Naive B cell (primary cell): Measurements from ENCODE around the gene PTPRK. TPM values are rescaled to one million over a fixed set of nuclear protein-coding genes. Genes with fewer than 3 reads are reported as not detected.
A peak's percentile ranks its signal among the peaks of the same experiment; 100 is the strongest.

Experiments used
- ATAC-seq, 2 donors: fragments of 150-1000 bp; cut with Tn5 transposase; 2 replicates each; pipeline ENCODE4 v1.10.0; 2021; ENCODE audit warnings: low read depth in 2 of 2, mild to moderate bottlenecking in 2 of 2, moderate library complexity in 2 of 2
- DNase-seq: peaks from one replicate; pipeline ENCODE4 v3.0.0; 2022
- H3K27ac Mint-ChIP-seq, 6 donors: one replicate each; pipeline ENCODE4 v1.8.0; 2020 to 2022; ENCODE audit warnings: mild to moderate bottlenecking in 6 of 6, mixed read lengths in 6 of 6, moderate library complexity in 5 of 6, inconsistent platforms in 2 of 6
- H3K27me3 Mint-ChIP-seq, 3 donors: one replicate each; pipeline ENCODE4 v1.8.0; 2021 to 2022; ENCODE audit warnings: mixed read lengths in 3 of 3, mild to moderate bottlenecking in 1 of 3
- H3K36me3 Mint-ChIP-seq, 2 donors: one replicate each; pipeline ENCODE4 v1.8.0; 2020 to 2022; ENCODE audit warnings: mixed read lengths in 2 of 2, inconsistent platforms in 1 of 2, mild to moderate bottlenecking in 1 of 2
- H3K4me1 Mint-ChIP-seq, 3 donors: one replicate each; pipeline ENCODE4 v1.8.0; 2020 to 2022; ENCODE audit warnings: mixed read lengths in 3 of 3, inconsistent platforms in 1 of 3, mild to moderate bottlenecking in 1 of 3, moderate library complexity in 1 of 3
- H3K4me3 Mint-ChIP-seq, 8 donors: one replicate each; pipeline ENCODE4 v1.8.0; 2020 to 2022; ENCODE audit warnings: mild to moderate bottlenecking in 8 of 8, mixed read lengths in 8 of 8, moderate library complexity in 8 of 8, inconsistent platforms in 2 of 8
- H3K9me3 Mint-ChIP-seq, 7 donors: one replicate each; pipeline ENCODE4 v1.8.0; 2020 to 2022; ENCODE audit warnings: mixed read lengths in 7 of 7, mild to moderate bottlenecking in 5 of 7, inconsistent platforms in 2 of 7, moderate library complexity in 1 of 7
- polyA plus RNA-seq, 6 donors: library from polyadenylated mRNA; unstranded; fragments of 300-500 nt; fragmentation: Illumina TruSeq; gene quantifications; one replicate each; pipeline ENCODE4 v1.2.3, GENCODE V29; 2021; ENCODE audit warnings: low read depth in 6 of 6

PTPRK gene
- polyA plus RNA-seq, 6 donors from 2014 or later = 27.6 to 43.4 (median 34.3) TPM

- H3K9me3 Mint-ChIP-seq = no peaks in the 10 kb centered on the region
- H3K4me3 Mint-ChIP-seq = no peak overlapping the region
- H3K27me3 Mint-ChIP-seq = no peaks in the 10 kb centered on the region
- peaks cover 10 to 37% of the 10 kb centered on the region in 2 donors for H3K36me3 Mint-ChIP-seq
- no peak overlapping the region for H3K27ac Mint-ChIP-seq
- DNase-seq (no peak), ATAC-seq (no peak)
- H3K4me1 Mint-ChIP-seq = no peaks in the 10 kb centered on the region
Measured at GRCh38 chr6:128062882-128063603, 457.4 kb downstream of the PTPRK start.

GRCh38 chr6:128057946-128058345, 462.5 kb downstream of the PTPRK start:
- no peak for DNase-seq
- Mint-ChIP-seq H3K27me3 (no peaks in the 10 kb centered on the region), H3K4me3 (no peak overlapping the region), H3K36me3 (peaks cover 28 to 46% of the 10 kb centered on the region in 2 donors), H3K27ac (no peak overlapping the region), H3K4me1 (no peaks in the 10 kb centered on the region), H3K9me3 (peaks cover 0 to 5% (median 0%) of the 10 kb centered on the region in 7 donors)
- ATAC-seq = no peak

GRCh38 chr6:128057541-128057940, 462.9 kb downstream of the PTPRK start:
- Mint-ChIP-seq H3K4me3 (no peak overlapping the region), H3K9me3 (peaks cover 0 to 5% (median 0%) of the 10 kb centered on the region in 7 donors), H3K27ac (no peak overlapping the region), H3K27me3 (no peaks in the 10 kb centered on the region), H3K36me3 (peaks cover 31 to 46% of the 10 kb centered on the region in 2 donors), H3K4me1 (no peaks in the 10 kb centered on the region)
- DNase-seq (no peak), ATAC-seq (no peak)

GRCh38 chr6:128053109-128053508, 467.3 kb downstream of the PTPRK start:
- H3K4me3 Mint-ChIP-seq = no peak overlapping the region
- H3K27me3 Mint-ChIP-seq = no peaks in the 10 kb centered on the region
- DNase-seq (no peak), ATAC-seq (no peak)
- peaks cover 30 to 38% of the 10 kb centered on the region in 2 donors for H3K36me3 Mint-ChIP-seq
- H3K9me3 Mint-ChIP-seq = peaks cover 0 to 5% (median 0%) of the 10 kb centered on the region in 7 donors
- peak overlapping the region in 1 of 6 donors; percentile 26 for H3K27ac Mint-ChIP-seq
- H3K4me1 Mint-ChIP-seq = no peaks in the 10 kb centered on the region

GRCh38 chr6:128047989-128048388, 472.4 kb downstream of the PTPRK start:
- ATAC-seq = no peak
- Mint-ChIP-seq H3K27me3 (no peaks in the 10 kb centered on the region), H3K36me3 (peaks cover 16 to 21% of the 10 kb centered on the region in 2 donors), H3K4me3 (no peak overlapping the region), H3K9me3 (peaks cover 0 to 2% (median 0%) of the 10 kb centered on the region in 7 donors), H3K27ac (no peak overlapping the region), H3K4me1 (peaks cover 0 to 5% (median 0%) of the 10 kb centered on the region in 3 donors)
- DNase-seq = no peak

- peaks cover 2 to 16% of the 10 kb centered on the region in 2 donors for H3K36me3 Mint-ChIP-seq
- ATAC-seq (no peak), DNase-seq (no peak)
- no peaks in the 10 kb centered on the region for H3K27me3 Mint-ChIP-seq
- H3K27ac Mint-ChIP-seq = peak overlapping the region in 1 of 6 donors; percentile 65
- H3K9me3 Mint-ChIP-seq = peaks cover 0 to 2% (median 0%) of the 10 kb centered on the region in 7 donors
- H3K4me1 Mint-ChIP-seq = peaks cover 0 to 5% (median 3%) of the 10 kb centered on the region in 3 donors
- no peak overlapping the region for H3K4me3 Mint-ChIP-seq
Measured at GRCh38 chr6:128046033-128046432, 474.4 kb downstream of the PTPRK start.

GRCh38 chr6:128039543-128039942, 480.9 kb downstream of the PTPRK start:
- Mint-ChIP-seq H3K27me3 (no peaks in the 10 kb centered on the region), H3K4me3 (no peak overlapping the region), H3K27ac (no peak overlapping the region), H3K9me3 (peaks cover 0 to 2% (median 0%) of the 10 kb centered on the region in 7 donors), H3K4me1 (peaks cover 0 to 13% (median 11%) of the 10 kb centered on the region in 3 donors), H3K36me3 (peaks cover 0 to 15% of the 10 kb centered on the region in 2 donors)
- ATAC-seq (no peak), DNase-seq (no peak)

- Mint-ChIP-seq H3K4me1 (peaks cover 0 to 13% (median 8%) of the 10 kb centered on the region in 3 donors), H3K27ac (no peak overlapping the region), H3K27me3 (no peaks in the 10 kb centered on the region), H3K36me3 (peaks cover 4 to 15% of the 10 kb centered on the region in 2 donors), H3K9me3 (no peaks in the 10 kb centered on the region), H3K4me3 (no peak overlapping the region)
- ATAC-seq = no peak
- no peak for DNase-seq
Measured at GRCh38 chr6:128036808-128037570, 483.4 kb downstream of the PTPRK start.

GRCh38 chr6:128033156-128033555, 487.2 kb downstream of the PTPRK start:
- DNase-seq (no peak), ATAC-seq (no peak)
- peaks cover 13 to 18% of the 10 kb centered on the region in 2 donors for H3K36me3 Mint-ChIP-seq
- H3K27ac Mint-ChIP-seq = no peak overlapping the region
- H3K9me3 Mint-ChIP-seq = no peaks in the 10 kb centered on the region
- no peak overlapping the region for H3K4me3 Mint-ChIP-seq
- peaks cover 0 to 4% (median 0%) of the 10 kb centered on the region in 3 donors for H3K4me1 Mint-ChIP-seq
- no peaks in the 10 kb centered on the region for H3K27me3 Mint-ChIP-seq

GRCh38 chr6:128032042-128032441, 488.4 kb downstream of the PTPRK start:
- no peak overlapping the region for H3K4me3 Mint-ChIP-seq
- ATAC-seq = no peak
- DNase-seq = no peak

GRCh38 chr6:128029826-128030225, 490.6 kb downstream of the PTPRK start:
- no peaks in the 10 kb centered on the region for H3K9me3 Mint-ChIP-seq
- H3K27me3 Mint-ChIP-seq = no peaks in the 10 kb centered on the region
- no peak for DNase-seq
- H3K27ac Mint-ChIP-seq = peak overlapping the region in 1 of 6 donors; percentile 40
- H3K36me3 Mint-ChIP-seq = peaks cover 4 to 18% of the 10 kb centered on the region in 2 donors
- H3K4me1 Mint-ChIP-seq = peaks cover 0 to 4% (median 4%) of the 10 kb centered on the region in 3 donors
- no peak for ATAC-seq
- H3K4me3 Mint-ChIP-seq = no peak overlapping the region

More at GRCh38 chr6:128032042-128032441, 488.4 kb downstream of the PTPRK start:
- Mint-ChIP-seq H3K27me3 (no peaks in the 10 kb centered on the region), H3K9me3 (no peaks in the 10 kb centered on the region), H3K4me1 (peaks cover 0 to 4% (median 4%) of the 10 kb centered on the region in 3 donors), H3K36me3 (peaks cover 12 to 18% of the 10 kb centered on the region in 2 donors), H3K27ac (peak overlapping the region in 1 of 6 donors; percentile 59)

GRCh38 chr6:128028183-128028582, 492.2 kb downstream of the PTPRK start:
- Mint-ChIP-seq H3K36me3 (peaks cover 4 to 18% of the 10 kb centered on the region in 2 donors), H3K27ac (no peak overlapping the region), H3K4me3 (no peak overlapping the region), H3K9me3 (no peaks in the 10 kb centered on the region), H3K27me3 (no peaks in the 10 kb centered on the region), H3K4me1 (peaks cover 4 to 6% (median 4%) of the 10 kb centered on the region in 3 donors)
- ATAC-seq (no peak), DNase-seq (no peak)

- Mint-ChIP-seq H3K4me1 (peaks cover 4 to 6% (median 4%) of the 10 kb centered on the region in 3 donors), H3K36me3 (peaks cover 13 to 20% of the 10 kb centered on the region in 2 donors), H3K4me3 (no peak overlapping the region), H3K27ac (peak overlapping the region in 1 of 6 donors; percentile 12), H3K9me3 (no peaks in the 10 kb centered on the region), H3K27me3 (no peaks in the 10 kb centered on the region)
- DNase-seq (no peak), ATAC-seq (no peak)
Measured at GRCh38 chr6:128025478-128025877, 494.9 kb downstream of the PTPRK start.
